HFFc6 (cell line): ENCODE results near the gene TSC2. TPM values are rescaled to one million over a fixed set of nuclear protein-coding genes. Genes with fewer than 3 reads are reported as not detected.

ENCODE experiments used
- DNase-seq: peaks from one replicate; pipeline ENCODE4 v3.0.0-alpha.2; 2018
- H3K27ac Mint-ChIP-seq: 2 replicates; pipeline ENCODE4 v1.8.0; 2020; ENCODE audit warnings: mild to moderate bottlenecking, mixed read lengths
- H3K27me3 Mint-ChIP-seq: 2 replicates; pipeline ENCODE4 v1.8.0; 2021; ENCODE audit warnings: mild to moderate bottlenecking, moderate library complexity, mixed read lengths; ENCODE audit not compliant: insufficient read depth
- H3K36me3 Mint-ChIP-seq: 2 replicates; pipeline ENCODE4 v1.8.0; 2021; ENCODE audit warnings: low read depth, mixed read lengths
- H3K4me1 Mint-ChIP-seq: 2 replicates; pipeline ENCODE4 v1.8.0; 2020; ENCODE audit warnings: low read depth, mixed read lengths
- H3K4me3 Mint-ChIP-seq: 2 replicates; pipeline ENCODE4 v1.8.0; 2020; ENCODE audit warnings: mild to moderate bottlenecking, moderate library complexity, mixed read lengths
- H3K9me3 Mint-ChIP-seq: 2 replicates; pipeline ENCODE4 v1.8.0; 2020; ENCODE audit warnings: mild to moderate bottlenecking, mixed read lengths
- total RNA-seq, 6 experiments: library from RNA; stranded (reverse); fragmentation: NEBNext Ultra II Directional; extraction: Animal tissue kit (Norgen Biotek cat#: 25700); gene quantifications; 2 replicates in 1 of 6; 3 replicates in 5 of 6; pipeline ENCODE4 v1.2.3, GENCODE V29; 2021
- TF ChIP-seq, protein P1 (sequence below): fragments of 200-600 bp; sonication (generic); IDR thresholded peaks from 2 replicates; pipeline ENCODE4 v1.5.0; 2021; ENCODE audit warnings: antibody characterized with exemption, mild to moderate bottlenecking

TSC2 gene
- total RNA-seq, 6 experiments from 2014 or later = 72.0 to 88.3 (median 83.2) TPM

DNA sequence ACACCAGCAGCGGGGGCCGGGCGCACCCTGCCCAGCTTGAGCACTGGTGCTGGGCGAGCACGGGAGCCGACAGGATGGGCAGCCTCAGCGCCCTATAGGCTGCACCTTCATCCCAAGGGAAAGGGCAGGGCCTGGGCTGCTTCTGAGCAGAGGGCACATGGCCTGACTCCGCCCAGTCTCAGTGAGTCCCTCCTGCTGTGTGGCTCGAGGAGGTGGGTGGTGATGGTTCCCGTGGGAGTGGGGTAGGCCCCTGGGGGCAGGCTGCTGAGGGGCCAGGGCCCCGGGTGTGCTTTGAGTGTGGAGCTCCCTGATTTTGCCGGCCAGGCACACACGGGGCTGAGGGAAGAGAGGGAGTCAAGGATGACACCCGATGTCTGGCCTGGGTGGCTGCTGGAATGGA, 37.9 kb downstream of the TSC2 start:
- H3K27ac Mint-ChIP-seq = no peak overlapping the region
- peaks cover 4% of the 10 kb centered on the region; the same call in 1 of the 2 replicates for H3K9me3 Mint-ChIP-seq
- no peak for DNase-seq
- H3K4me3 Mint-ChIP-seq = no peak overlapping the region
- no peaks in the 10 kb centered on the region for H3K4me1 Mint-ChIP-seq
- H3K36me3 Mint-ChIP-seq = peaks cover 13% of the 10 kb centered on the region; the same call in 1 of the 2 replicates
- H3K27me3 Mint-ChIP-seq = peaks cover 44% of the 10 kb centered on the region
- TF ChIP-seq, protein P1, sequence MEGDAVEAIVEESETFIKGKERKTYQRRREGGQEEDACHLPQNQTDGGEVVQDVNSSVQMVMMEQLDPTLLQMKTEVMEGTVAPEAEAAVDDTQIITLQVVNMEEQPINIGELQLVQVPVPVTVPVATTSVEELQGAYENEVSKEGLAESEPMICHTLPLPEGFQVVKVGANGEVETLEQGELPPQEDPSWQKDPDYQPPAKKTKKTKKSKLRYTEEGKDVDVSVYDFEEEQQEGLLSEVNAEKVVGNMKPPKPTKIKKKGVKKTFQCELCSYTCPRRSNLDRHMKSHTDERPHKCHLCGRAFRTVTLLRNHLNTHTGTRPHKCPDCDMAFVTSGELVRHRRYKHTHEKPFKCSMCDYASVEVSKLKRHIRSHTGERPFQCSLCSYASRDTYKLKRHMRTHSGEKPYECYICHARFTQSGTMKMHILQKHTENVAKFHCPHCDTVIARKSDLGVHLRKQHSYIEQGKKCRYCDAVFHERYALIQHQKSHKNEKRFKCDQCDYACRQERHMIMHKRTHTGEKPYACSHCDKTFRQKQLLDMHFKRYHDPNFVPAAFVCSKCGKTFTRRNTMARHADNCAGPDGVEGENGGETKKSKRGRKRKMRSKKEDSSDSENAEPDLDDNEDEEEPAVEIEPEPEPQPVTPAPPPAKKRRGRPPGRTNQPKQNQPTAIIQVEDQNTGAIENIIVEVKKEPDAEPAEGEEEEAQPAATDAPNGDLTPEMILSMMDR = no peak

- Mint-ChIP-seq H3K9me3 (peaks cover 4% of the 10 kb centered on the region; the same call in 1 of the 2 replicates), H3K36me3 (peaks cover 13% of the 10 kb centered on the region; the same call in 1 of the 2 replicates), H3K27ac (no peak overlapping the region; the same call in 1 of the 2 replicates), H3K4me1 (no peaks in the 10 kb centered on the region), H3K27me3 (peaks cover 44% of the 10 kb centered on the region), H3K4me3 (no peak overlapping the region)
- no peak for DNase-seq
- TF ChIP-seq, protein P1 = no peak
Measured at GRCh38 chr16:2086106-2086742, 38.4 kb downstream of the TSC2 start.

DNA sequence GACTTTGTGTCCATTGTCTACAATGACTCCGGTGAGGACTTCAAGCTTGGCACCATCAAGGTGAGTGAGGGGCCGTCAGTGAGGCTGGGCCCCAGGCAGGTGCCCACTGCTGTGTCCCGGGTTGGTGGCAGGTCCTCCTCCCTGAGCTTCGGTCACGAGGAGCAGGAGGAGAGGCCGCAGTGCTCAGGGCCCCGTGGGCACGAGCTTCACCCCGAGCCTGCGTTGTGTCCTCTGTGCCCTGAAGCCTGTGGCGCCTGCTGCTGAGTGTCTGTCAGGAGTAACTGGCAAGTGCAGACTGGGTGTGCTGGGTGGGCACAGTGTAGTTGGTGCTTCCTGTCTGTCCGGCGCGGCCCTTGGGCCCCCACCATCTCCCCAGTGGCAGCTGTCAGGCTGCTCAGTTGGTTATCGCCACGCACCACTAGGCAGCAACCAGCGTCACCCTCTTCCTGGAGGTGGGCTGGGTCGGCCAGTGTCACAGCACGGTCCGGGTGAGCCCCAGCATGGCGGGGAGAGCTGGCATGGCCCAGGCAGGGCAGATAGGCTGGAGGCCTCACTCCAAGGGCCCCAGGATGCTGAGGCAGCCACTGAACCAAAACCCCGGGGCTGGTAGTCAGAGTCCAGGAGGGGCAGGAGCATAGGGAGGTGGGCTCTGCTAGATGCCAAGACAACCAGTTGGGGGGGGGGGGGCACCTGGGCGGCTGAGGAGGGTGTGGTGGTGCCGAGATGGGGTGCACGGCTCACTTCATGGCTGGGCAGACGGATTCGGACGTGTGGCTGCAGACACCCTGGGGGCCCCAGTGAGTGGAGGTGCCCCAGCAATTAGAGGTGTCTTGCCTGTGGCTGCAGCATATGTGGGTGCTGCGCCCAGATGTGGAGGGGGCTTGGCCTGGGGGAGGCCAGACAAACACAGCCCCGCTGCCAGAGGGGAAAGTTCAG, 39.3 kb downstream of the TSC2 start:
- peaks cover 42% of the 10 kb centered on the region for H3K27me3 Mint-ChIP-seq
- TF ChIP-seq, protein P1 = no peak
- peaks cover 13% of the 10 kb centered on the region; the same call in 1 of the 2 replicates for H3K36me3 Mint-ChIP-seq
- no peak overlapping the region for H3K4me3 Mint-ChIP-seq
- no peak for DNase-seq
- H3K9me3 Mint-ChIP-seq = peaks cover 4% of the 10 kb centered on the region; the same call in 1 of the 2 replicates
- H3K4me1 Mint-ChIP-seq = no peaks in the 10 kb centered on the region
- H3K27ac Mint-ChIP-seq = no peak overlapping the region; the same call in 1 of the 2 replicates

- peaks cover 39% of the 10 kb centered on the region for H3K27me3 Mint-ChIP-seq
- TF ChIP-seq, protein P1 = no peak
- no peak for DNase-seq
- no peaks in the 10 kb centered on the region for H3K4me1 Mint-ChIP-seq
- peaks cover 13% of the 10 kb centered on the region; the same call in 1 of the 2 replicates for H3K36me3 Mint-ChIP-seq
- peaks cover 4% of the 10 kb centered on the region; the same call in 1 of the 2 replicates for H3K9me3 Mint-ChIP-seq
- no peak overlapping the region for H3K4me3 Mint-ChIP-seq
- H3K27ac Mint-ChIP-seq = peak overlapping the region; percentile 18; the same call in 1 of the 2 replicates
Measured at GRCh38 chr16:2087748-2088631, 40.2 kb downstream of the TSC2 start.
